HEK293 (cell line): ENCODE measurements around the gene CENPS.

Source experiments
- CTCF ChIA-PET: fragments of 350-600 bp; formaldehyde crosslinking; extraction: SDS; loops from one replicate; lab custom pipeline; 2021; ENCODE audit warnings: antibody characterized with exemption; lab: Yijun Ruan, JAX
- POLR2A ChIA-PET: fragments of 300-600 bp; formaldehyde crosslinking; extraction: SDS; loops from one replicate; lab custom pipeline; 2020; ENCODE audit warnings: antibody characterized with exemption, inconsistent platforms; lab: Yijun Ruan, JAX
- H3K27ac ChIP-seq: fragments of 200-500 bp; sonication (Bioruptor generic); 2 replicates; pipeline ENCODE4 v1.5.1; 2014; ENCODE audit warnings: low read depth, low read length, control low read depth, inconsistent platforms; ENCODE audit errors: extremely low read depth
- H3K36me3 ChIP-seq, 2 experiments: fragments of 200-500 bp in 1 of 2; sonication (Bioruptor generic) in 1 of 2; 1 replicate in 1 of 2; 2 replicates in 1 of 2; pipeline ENCODE4 v1.5.1; 2014 to 2017; ENCODE audit warnings: inconsistent platforms in 2 of 2, low read length in 2 of 2; ENCODE audit not compliant: control insufficient read depth in 2 of 2, insufficient read depth in 1 of 2
- H3K4me1 ChIP-seq: fragments of 200-500 bp; sonication (Bioruptor generic); 2 replicates; pipeline ENCODE4 v1.5.1; 2014; ENCODE audit warnings: mild to moderate bottlenecking, low read length, inconsistent platforms; ENCODE audit not compliant: control insufficient read depth, insufficient read depth
- H3K4me3 ChIP-seq: 2 replicates; pipeline ENCODE4 v1.5.1; 2011; ENCODE audit warnings: low read depth, mild to moderate bottlenecking, control low read depth, low read length, moderate library complexity
- H3K9me3 ChIP-seq: fragments of 200-500 bp; sonication (Bioruptor generic); 2 replicates; pipeline ENCODE4 v1.5.1; 2014; ENCODE audit warnings: low read depth, low read length, inconsistent platforms; ENCODE audit not compliant: control insufficient read depth, insufficient read depth
- BCL11A ChIP-seq: fragments of 450-650 bp; formaldehyde crosslinking; IDR thresholded peaks from 2 replicates; pipeline ENCODE4 v1.5.1; 2016; ENCODE audit warnings: low read depth, missing biosample characterization, missing genetic modification characterization
- BCL6B ChIP-seq: fragments of 450-650 bp; formaldehyde crosslinking; IDR thresholded peaks from 2 replicates; pipeline ENCODE4 v1.5.1; 2017; ENCODE audit warnings: missing biosample characterization, missing genetic modification characterization
- FEZF1 ChIP-seq: fragments of 450-650 bp; formaldehyde crosslinking; IDR thresholded peaks from 2 replicates; pipeline ENCODE4 v1.5.1; 2016; ENCODE audit warnings: missing biosample characterization, missing genetic modification characterization
- KLF16 ChIP-seq: fragments of 450-650 bp; formaldehyde crosslinking; IDR thresholded peaks from 2 replicates; pipeline ENCODE4 v1.5.1; 2017; ENCODE audit warnings: missing biosample characterization, missing genetic modification characterization
- MEIS1 ChIP-seq: sonication (generic); formaldehyde crosslinking; IDR thresholded peaks from 2 replicates; pipeline ENCODE4 v1.8.1; 2022; ENCODE audit warnings: missing genetic modification reagents, mild to moderate bottlenecking, borderline replicate concordance
- SP3 ChIP-seq: fragments of 450-650 bp; formaldehyde crosslinking; IDR thresholded peaks from 2 replicates; pipeline ENCODE4 v1.5.1; 2016; ENCODE audit warnings: missing biosample characterization, missing genetic modification characterization
- SP7 ChIP-seq: fragments of 450-650 bp; formaldehyde crosslinking; IDR thresholded peaks from 2 replicates; pipeline ENCODE4 v1.5.1; 2016; ENCODE audit warnings: missing biosample characterization, missing genetic modification characterization
- ZBTB17 ChIP-seq: fragments of 450-650 bp; formaldehyde crosslinking; IDR thresholded peaks from 2 replicates; pipeline ENCODE4 v1.5.1; 2016; ENCODE audit warnings: missing biosample characterization, missing genetic modification characterization
- ZNF146 ChIP-seq: fragments of 450-650 bp; formaldehyde crosslinking; IDR thresholded peaks from 2 replicates; pipeline ENCODE4 v1.5.1; 2016; ENCODE audit warnings: missing biosample characterization, missing genetic modification characterization
- ZNF175 ChIP-seq: fragments of 450-650 bp; formaldehyde crosslinking; IDR thresholded peaks from 2 replicates; pipeline ENCODE4 v1.5.1; 2016; ENCODE audit warnings: missing biosample characterization, missing genetic modification characterization
- ZNF214 ChIP-seq: fragments of 450-650 bp; formaldehyde crosslinking; IDR thresholded peaks from 2 replicates; pipeline ENCODE4 v1.5.1; 2017; ENCODE audit warnings: missing biosample characterization, mild to moderate bottlenecking, missing genetic modification characterization, borderline replicate concordance
- ZNF335 ChIP-seq: fragments of 450-650 bp; formaldehyde crosslinking; conservative IDR thresholded peaks from 2 replicates; pipeline ENCODE4 v1.5.1; 2016; ENCODE audit warnings: missing biosample characterization, missing genetic modification characterization
- ZNF354C ChIP-seq: fragments of 450-650 bp; formaldehyde crosslinking; IDR thresholded peaks from 2 replicates; pipeline ENCODE4 v1.5.1; 2016; ENCODE audit warnings: missing biosample characterization, missing genetic modification characterization, low read depth, borderline replicate concordance
- ZNF37A ChIP-seq: fragments of 450-650 bp; IDR thresholded peaks from 2 replicates; pipeline ENCODE4 v1.5.1; 2018; ENCODE audit warnings: missing biosample characterization, missing genetic modification characterization
- ZNF423 ChIP-seq: fragments of 450-650 bp; formaldehyde crosslinking; IDR thresholded peaks from 2 replicates; pipeline ENCODE4 v1.5.1; 2016; ENCODE audit warnings: missing biosample characterization, missing genetic modification characterization
- ZNF433 ChIP-seq: fragments of 450-650 bp; formaldehyde crosslinking; IDR thresholded peaks from 2 replicates; pipeline ENCODE4 v1.5.1; 2016; ENCODE audit warnings: missing biosample characterization, missing genetic modification characterization, low read depth
- ZNF501 ChIP-seq: fragments of 450-650 bp; formaldehyde crosslinking; IDR thresholded peaks from 2 replicates; pipeline ENCODE4 v1.5.1; 2016; ENCODE audit warnings: missing biosample characterization, missing genetic modification characterization
- ZNF610 ChIP-seq: fragments of 450-650 bp; formaldehyde crosslinking; IDR thresholded peaks from 2 replicates; pipeline ENCODE4 v1.5.1; 2016; ENCODE audit warnings: missing biosample characterization, missing genetic modification characterization, borderline replicate concordance
- ZNF785 ChIP-seq: fragments of 450-650 bp; formaldehyde crosslinking; IDR thresholded peaks from 2 replicates; pipeline ENCODE4 v1.5.1; 2016; ENCODE audit warnings: missing biosample characterization, missing genetic modification characterization
- ZNF837 ChIP-seq: fragments of 450-650 bp; formaldehyde crosslinking; IDR thresholded peaks from 2 replicates; pipeline ENCODE4 v1.5.1; 2016; ENCODE audit warnings: missing biosample characterization, missing genetic modification characterization
- TF ChIP-seq, protein P1 (sequence below): fragments of 450-650 bp; formaldehyde crosslinking; IDR thresholded peaks from 2 replicates; pipeline ENCODE4 v1.5.1; 2016; ENCODE audit warnings: missing biosample characterization, missing genetic modification characterization
- TF ChIP-seq, protein P2 (sequence below): fragments of 450-650 bp; formaldehyde crosslinking; IDR thresholded peaks from 2 replicates; pipeline ENCODE4 v1.5.1; 2016; ENCODE audit warnings: missing biosample characterization, missing genetic modification characterization
- TF ChIP-seq, protein P3 (sequence below): fragments of 450-650 bp; formaldehyde crosslinking; IDR thresholded peaks from 2 replicates; pipeline ENCODE4 v1.5.1; 2016; ENCODE audit warnings: missing biosample characterization, missing genetic modification characterization

CENPS gene

DNA sequence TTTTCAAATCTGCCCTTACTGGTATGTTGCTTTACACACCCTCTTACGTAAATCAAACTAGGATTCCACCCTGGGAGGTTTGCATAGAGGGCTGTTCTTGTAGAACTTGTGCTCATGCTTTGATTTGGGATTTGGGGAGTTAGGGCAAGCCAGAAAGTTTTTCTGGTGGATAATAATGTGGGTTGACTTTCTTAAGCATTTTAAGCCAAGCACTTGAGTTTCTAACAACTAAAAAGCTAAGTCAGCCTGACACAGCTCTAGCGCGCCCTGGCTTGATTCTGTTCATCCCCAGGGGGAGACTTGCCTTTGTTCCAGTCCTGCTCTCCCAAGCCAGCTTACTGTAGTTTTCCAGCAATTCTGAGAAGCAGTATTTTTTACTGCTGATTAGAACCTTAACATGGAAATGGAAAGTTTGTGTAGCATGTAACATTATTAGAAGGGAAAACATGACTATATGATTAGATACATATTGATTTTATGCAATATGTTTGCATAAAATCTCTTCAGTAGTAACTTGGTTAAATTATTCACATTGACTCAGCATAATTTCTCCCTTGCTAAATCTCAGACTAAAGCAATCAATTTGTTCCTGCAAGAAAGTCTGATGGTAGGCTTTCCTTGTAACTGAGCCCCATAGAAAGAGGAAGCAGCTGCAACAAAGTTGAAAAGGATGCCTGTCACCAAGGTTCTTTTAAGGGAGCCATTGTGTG, 42.4 kb upstream of the CENPS start (continued):
- TF ChIP-seq ZNF214 (tag by site-specific recombination) (no peak), ZNF501 (tag by site-specific recombination) (no peak)
- TF ChIP-seq, all 188 proteins: peak for 2

- Histone ChIP-seq H3K4me1 (no peaks in the 10 kb centered on the region), H3K27ac (no peak overlapping the region), H3K9me3 (no peaks in the 10 kb centered on the region), H3K4me3 (no peak overlapping the region), H3K36me3 (peaks cover 0 to 5% of the 10 kb centered on the region in 2 experiments; a peak in 2 of 3 replicates)
- ChIA-PET CTCF (interaction anchor here (0.6 to 1.3 kb wide), 2 partner anchors 11 to 15 kb away, joined by 3 to 8 read pairs; no protein-coding TSS in a partner anchor), POLR2A (interaction anchor here (1.9 kb wide), 1 partner anchor 11 kb away, joined by 7 read pairs; the partner anchor contains the start of gene PGD)
- TF ChIP-seq BCL11A (no peak), ZNF785 (no peak), ZBTB17 (tag by site-specific recombination) (0 out of 2 replicates have a peak, but pooled peaks have one; percentile 2)
Measured at GRCh38 chr1:10388387-10388715, 41.9 kb upstream of the CENPS start.

DNA sequence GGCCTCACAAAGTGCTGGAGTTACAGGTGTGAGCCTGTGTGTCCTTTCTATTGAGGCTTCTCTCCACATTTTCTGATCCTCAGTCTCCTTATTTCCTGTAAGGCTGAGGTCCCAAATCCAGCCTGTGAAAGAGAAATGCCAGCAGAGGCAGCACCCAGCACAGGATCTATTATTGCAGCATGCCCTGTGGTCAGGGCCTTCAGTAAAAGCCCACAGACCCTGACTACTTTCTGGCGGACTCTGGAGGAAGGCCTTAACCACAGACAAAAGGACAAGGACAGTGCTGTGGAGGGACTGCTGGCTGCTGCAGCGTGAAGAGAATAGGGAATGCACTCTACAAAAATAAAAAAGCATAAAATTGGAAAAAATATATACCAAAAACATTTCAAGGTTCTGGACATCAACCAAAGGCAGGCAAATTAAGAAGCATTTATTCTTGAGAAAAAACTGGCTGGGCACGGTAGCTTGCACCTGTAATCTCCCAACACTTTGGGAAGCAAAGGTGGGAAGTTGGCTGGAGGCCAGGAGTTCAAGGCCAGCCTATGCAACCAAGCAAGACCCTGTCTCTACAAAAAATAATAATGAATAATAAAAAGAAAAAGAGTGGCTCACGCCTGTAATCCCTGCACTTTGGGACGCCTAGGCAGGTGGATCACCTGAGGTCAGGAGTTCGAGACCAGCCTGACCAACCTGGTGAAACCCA, 40.8 kb upstream of the CENPS start:
- ChIA-PET CTCF (no interaction called here), POLR2A (interaction anchor here (1.9 kb wide), 1 partner anchor 9 kb away, joined by 7 read pairs; the partner anchor contains the start of gene PGD)

More for the DNA sequence above, 40.8 kb upstream of the CENPS start:
- Histone ChIP-seq H3K4me3 (no peak overlapping the region), H3K36me3 (peaks cover 0 to under 1% of the 10 kb centered on the region in 2 experiments; a peak in 2 of 3 replicates), H3K4me1 (no peaks in the 10 kb centered on the region), H3K27ac (no peak overlapping the region), H3K9me3 (no peaks in the 10 kb centered on the region)
- TF ChIP-seq MEIS1 = no peak
- no peak for TF ChIP-seq ZNF433 (tag by site-specific recombination)
- no peak for TF ChIP-seq SP7 (tag by site-specific recombination)
- no peak for TF ChIP-seq ZNF175 (tag by site-specific recombination)
- TF ChIP-seq, protein P1, sequence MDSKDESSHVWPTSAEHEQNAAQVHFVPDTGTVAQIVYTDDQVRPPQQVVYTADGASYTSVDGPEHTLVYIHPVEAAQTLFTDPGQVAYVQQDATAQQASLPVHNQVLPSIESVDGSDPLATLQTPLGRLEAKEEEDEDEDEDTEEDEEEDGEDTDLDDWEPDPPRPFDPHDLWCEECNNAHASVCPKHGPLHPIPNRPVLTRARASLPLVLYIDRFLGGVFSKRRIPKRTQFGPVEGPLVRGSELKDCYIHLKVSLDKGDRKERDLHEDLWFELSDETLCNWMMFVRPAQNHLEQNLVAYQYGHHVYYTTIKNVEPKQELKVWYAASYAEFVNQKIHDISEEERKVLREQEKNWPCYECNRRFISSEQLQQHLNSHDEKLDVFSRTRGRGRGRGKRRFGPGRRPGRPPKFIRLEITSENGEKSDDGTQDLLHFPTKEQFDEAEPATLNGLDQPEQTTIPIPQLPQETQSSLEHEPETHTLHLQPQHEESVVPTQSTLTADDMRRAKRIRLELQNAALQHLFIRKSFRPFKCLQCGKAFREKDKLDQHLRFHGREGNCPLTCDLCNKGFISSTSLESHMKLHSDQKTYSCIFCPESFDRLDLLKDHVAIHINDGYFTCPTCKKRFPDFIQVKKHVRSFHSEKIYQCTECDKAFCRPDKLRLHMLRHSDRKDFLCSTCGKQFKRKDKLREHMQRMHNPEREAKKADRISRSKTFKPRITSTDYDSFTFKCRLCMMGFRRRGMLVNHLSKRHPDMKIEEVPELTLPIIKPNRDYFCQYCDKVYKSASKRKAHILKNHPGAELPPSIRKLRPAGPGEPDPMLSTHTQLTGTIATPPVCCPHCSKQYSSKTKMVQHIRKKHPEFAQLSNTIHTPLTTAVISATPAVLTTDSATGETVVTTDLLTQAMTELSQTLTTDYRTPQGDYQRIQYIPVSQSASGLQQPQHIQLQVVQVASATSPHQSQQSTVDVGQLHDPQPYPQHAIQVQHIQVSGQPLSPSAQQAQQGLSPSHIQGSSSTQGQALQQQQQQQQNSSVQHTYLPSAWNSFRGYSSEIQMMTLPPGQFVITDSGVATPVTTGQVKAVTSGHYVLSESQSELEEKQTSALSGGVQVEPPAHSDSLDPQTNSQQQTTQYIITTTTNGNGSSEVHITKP (tag by site-specific recombination) = no peak
- no peak for TF ChIP-seq ZNF423 (tag by site-specific recombination)
- no peak for TF ChIP-seq ZNF37A (tag by site-specific recombination)
- TF ChIP-seq, protein P2, sequence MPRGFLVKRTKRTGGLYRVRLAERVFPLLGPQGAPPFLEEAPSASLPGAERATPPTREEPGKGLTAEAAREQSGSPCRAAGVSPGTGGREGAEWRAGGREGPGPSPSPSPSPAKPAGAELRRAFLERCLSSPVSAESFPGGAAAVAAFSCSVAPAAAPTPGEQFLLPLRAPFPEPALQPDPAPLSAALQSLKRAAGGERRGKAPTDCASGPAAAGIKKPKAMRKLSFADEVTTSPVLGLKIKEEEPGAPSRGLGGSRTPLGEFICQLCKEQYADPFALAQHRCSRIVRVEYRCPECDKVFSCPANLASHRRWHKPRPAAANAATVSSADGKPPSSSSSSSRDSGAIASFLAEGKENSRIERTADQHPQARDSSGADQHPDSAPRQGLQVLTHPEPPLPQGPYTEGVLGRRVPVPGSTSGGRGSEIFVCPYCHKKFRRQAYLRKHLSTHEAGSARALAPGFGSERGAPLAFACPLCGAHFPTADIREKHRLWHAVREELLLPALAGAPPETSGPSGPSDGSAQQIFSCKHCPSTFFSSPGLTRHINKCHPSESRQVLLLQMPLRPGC (tag by site-specific recombination) = no peak
- no peak for TF ChIP-seq ZNF335 (tag by site-specific recombination)
- no peak for TF ChIP-seq ZNF610
- no peak for TF ChIP-seq ZNF146 (tag by site-specific recombination)
- no peak for TF ChIP-seq SP3 (tag by site-specific recombination)
- no peak for TF ChIP-seq ZNF354C (tag by site-specific recombination)
- TF ChIP-seq, protein P3, sequence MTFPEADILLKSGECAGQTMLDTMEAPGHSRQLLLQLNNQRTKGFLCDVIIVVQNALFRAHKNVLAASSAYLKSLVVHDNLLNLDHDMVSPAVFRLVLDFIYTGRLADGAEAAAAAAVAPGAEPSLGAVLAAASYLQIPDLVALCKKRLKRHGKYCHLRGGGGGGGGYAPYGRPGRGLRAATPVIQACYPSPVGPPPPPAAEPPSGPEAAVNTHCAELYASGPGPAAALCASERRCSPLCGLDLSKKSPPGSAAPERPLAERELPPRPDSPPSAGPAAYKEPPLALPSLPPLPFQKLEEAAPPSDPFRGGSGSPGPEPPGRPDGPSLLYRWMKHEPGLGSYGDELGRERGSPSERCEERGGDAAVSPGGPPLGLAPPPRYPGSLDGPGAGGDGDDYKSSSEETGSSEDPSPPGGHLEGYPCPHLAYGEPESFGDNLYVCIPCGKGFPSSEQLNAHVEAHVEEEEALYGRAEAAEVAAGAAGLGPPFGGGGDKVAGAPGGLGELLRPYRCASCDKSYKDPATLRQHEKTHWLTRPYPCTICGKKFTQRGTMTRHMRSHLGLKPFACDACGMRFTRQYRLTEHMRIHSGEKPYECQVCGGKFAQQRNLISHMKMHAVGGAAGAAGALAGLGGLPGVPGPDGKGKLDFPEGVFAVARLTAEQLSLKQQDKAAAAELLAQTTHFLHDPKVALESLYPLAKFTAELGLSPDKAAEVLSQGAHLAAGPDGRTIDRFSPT (tag by site-specific recombination) = no peak
- no peak for TF ChIP-seq ZNF837 (tag by site-specific recombination)
- no peak for TF ChIP-seq FEZF1 (tag by site-specific recombination)
- TF ChIP-seq BCL6B = no peak
- TF ChIP-seq KLF16 = no peak
